Stimulated activated CD4-positive, alpha-beta T cell treated with anti-CD3 and anti-CD28 coated beads, Interleukin-1b, Interleukin-23, amount 100 ng/mL, for 1 hour (primary cell): ENCODE measurements around the gene MYF6.
"Not testable (repeated sequence)": the region's sequence is repeated elsewhere in the genome, so short reads cannot be mapped to it uniquely, and the experiment has no call there.

Experiments used
- DNase-seq, 2 donors: peaks; one replicate each; pipeline ENCODE4 v3.0.0-alpha.2; 2020; ENCODE audit warnings: low read depth in 2 of 2

MYF6 gene

GRCh38 chr12:80707126-80707829 is at the start of gene MYF6:
TSS of gene MYF6 (plus strand) at chr12:80707634. CDS start at chr12:80707720, 86 bp downstream.
- no peak for DNase-seq

- no peak for DNase-seq
Measured at GRCh38 chr12:80659512-80660063, 47.8 kb upstream of the MYF6 start.

DNA sequence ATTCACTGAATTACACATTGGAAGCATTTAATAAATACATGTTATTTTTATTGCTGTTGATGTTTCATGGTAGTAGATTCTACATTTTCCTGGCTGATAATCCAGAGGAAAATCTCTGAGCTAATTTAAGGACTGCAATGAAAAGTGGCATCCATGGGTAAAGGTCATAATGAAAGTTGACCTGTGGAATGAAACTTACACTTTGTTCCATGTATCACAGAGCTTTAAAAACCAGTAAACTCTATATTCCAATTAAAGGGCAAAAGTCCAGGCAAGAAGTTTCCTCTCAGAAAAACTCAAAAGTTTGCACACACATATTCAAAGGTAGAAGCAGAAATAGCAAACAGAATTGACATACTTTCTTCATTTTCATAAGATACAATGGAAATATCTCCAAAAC is 44.8 kb upstream of the MYF6 start:
- DNase-seq = no peak

GRCh38 chr12:80670214-80670613 is 37.2 kb upstream of the MYF6 start:
- DNase-seq = no peak

DNA sequence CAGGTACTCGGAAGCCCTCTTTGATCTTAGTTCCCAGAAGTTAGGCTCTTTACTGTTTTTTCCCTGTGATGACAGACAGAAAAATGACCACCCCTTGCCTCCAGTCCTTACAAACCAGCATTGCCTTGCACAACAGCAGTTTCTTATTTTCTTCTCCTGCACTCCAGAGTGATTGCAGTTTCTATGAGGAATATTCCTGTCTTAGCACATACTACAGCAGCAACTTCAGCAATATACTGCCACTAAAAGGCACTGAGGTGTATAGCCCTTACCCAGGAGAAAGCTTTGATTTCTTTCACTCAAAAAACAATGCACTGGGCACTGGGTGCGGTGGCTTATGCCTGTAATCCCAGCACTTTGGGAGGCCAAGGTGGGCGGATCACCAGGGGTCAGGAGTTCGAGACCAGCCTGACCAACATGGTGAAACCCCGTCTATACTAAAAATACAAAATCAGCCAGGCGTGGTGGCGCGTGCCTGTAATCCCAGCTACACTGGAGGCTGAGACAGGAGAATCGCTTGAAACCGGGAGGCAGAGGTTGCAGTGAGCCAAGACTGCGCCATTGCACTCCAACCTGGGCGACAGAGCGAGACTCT is 31.3 kb upstream of the MYF6 start:
- not testable (repeated sequence) for DNase-seq

GRCh38 chr12:80676856-80677255 is 30.6 kb upstream of the MYF6 start:
- no peak for DNase-seq

- no peak for DNase-seq
Measured at GRCh38 chr12:80677994-80678393, 29.4 kb upstream of the MYF6 start.

GRCh38 chr12:80679346-80680131 is 27.9 kb upstream of the MYF6 start:
- no peak for DNase-seq

DNA sequence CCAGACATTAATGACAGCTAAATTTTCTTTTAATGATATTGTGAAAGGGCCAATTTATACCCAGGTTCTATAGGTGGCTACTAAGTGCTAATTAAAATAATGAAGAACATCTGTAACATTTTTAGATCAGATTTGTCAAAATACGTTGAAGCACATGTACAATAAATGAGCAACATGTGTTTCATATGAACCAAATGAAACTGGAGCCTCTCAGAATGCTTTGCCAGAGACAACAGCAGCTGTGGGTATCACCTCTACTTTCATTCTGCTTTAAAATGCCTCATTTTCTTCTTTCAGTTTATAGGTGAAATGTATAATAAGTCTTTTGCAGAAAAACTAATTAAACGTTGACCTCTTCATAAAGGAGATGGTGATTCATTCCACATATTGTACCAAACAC is 26.1 kb upstream of the MYF6 start:
- DNase-seq = no peak

DNA sequence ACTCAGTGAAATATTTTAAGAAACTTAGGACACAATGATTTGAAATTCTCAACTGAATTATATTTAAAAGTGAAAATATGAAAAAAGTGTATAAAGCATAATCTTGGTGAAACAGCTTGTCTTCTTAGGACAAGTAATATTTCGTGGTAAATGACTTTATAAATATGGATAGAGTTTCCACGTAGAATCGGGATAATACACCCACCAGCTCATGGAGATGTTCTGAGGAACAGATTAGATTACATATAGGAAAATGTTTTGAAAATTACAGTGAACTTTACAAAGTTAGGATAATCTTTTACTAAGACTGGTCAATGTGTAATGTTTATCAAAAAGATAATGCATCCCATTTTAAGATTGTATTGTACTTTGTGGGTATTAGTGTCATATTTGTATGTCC is 25.6 kb upstream of the MYF6 start:
- DNase-seq = no peak

DNA sequence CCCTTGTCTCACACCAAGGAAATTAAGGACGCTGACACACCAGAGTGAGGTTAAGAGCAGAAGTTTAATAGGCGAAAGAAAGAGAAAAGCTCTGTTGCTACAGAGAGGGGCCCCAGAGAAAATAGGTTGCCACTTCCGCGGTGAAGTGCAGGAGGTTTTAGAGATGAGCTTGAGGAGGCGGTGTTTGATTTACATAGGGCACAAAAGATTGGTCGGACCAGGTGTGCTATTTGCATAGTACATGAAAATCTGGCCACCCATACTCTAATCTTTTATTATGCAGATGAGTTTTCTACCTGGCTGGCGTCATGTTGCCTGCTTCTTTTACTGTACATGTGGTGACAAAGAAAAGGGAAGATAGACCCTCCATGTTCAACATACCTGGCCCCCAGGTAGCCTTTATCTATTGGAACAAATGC is 23.3 kb upstream of the MYF6 start:
- DNase-seq = no peak

GRCh38 chr12:80690090-80690489 is 17.3 kb upstream of the MYF6 start:
- no peak for DNase-seq

- DNase-seq = no peak
Measured at GRCh38 chr12:80690513-80690912, 16.9 kb upstream of the MYF6 start.

- DNase-seq = no peak
Measured at GRCh38 chr12:80692114-80692513, 15.3 kb upstream of the MYF6 start.

- DNase-seq = no peak
Measured at GRCh38 chr12:80697270-80697887, 10.1 kb upstream of the MYF6 start.

DNA sequence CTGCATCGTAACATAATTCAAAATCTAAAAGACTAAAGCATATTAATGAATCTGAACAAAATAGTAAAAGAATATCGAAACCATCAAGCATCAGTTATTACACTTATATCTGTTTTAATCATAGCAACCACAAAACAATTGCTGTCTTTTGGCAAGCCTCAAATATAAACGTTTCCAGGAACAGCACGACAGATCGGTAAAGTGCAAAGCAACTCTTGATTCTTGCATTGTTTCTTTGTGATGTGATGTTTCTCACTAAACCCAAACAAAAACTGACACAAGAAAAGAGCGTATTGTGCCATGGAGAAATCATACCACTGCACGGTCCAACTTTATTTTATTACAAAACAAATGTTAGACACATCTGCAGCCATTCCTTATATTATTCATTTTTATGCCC is 9.2 kb upstream of the MYF6 start:
- no peak for DNase-seq

GRCh38 chr12:80698847-80699542 is 8.4 kb upstream of the MYF6 start:
- DNase-seq = no peak

GRCh38 chr12:80700327-80700726 is 7.1 kb upstream of the MYF6 start:
- DNase-seq = no peak

DNA sequence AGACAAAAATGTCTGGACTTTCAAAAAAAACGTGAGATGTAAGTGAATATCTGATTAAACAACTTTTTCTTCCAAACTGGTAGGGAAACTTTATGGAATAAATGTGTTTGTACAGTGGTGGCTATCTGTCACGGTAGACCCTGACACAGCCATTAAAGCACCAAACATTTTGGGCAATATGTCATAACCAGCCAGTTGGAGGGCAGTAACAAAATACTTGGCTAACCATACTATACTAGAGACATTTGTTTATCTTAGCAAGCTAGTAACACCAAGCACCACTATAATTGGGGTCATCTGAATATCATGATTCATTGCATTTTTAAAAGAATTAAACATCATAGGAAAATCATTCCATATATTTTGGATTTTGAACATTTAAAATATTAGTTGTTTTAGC is 6.0 kb upstream of the MYF6 start:
- no peak for DNase-seq

- DNase-seq = no peak
Measured at GRCh38 chr12:80702889-80703805, 4.3 kb upstream of the MYF6 start.
